WTC11 (cell line): Measurements from ENCODE around the gene FMN2.

Experiments used
- AFF4 ChIP-seq: sonication (generic); formaldehyde crosslinking; IDR thresholded peaks from 2 replicates; pipeline ENCODE4 v1.8.1; 2023; ENCODE audit warnings: mild to moderate bottlenecking, missing genetic modification reagents, borderline replicate concordance
- CTCF ChIP-seq: fragments of 200-600 bp; IDR thresholded peaks from 2 replicates; pipeline ENCODE4 v1.8.0; 2022; ENCODE audit warnings: antibody characterized with exemption
- FOXJ3 ChIP-seq: sonication (generic); formaldehyde crosslinking; IDR thresholded peaks from 2 replicates; pipeline ENCODE4 v1.9.0; 2021; ENCODE audit warnings: missing genetic modification reagents, mild to moderate bottlenecking, borderline replicate concordance
- FOXK1 ChIP-seq: sonication (generic); formaldehyde crosslinking; IDR thresholded peaks from 2 replicates; pipeline ENCODE4 v1.8.0; 2022; ENCODE audit warnings: mild to moderate bottlenecking, moderate library complexity, missing genetic modification reagents
- NFYB ChIP-seq: sonication (generic); formaldehyde crosslinking; conservative IDR thresholded peaks from 2 replicates; pipeline ENCODE4 v1.8.0; 2022; ENCODE audit warnings: low read depth, missing genetic modification reagents
- NR1H2 ChIP-seq: sonication (generic); formaldehyde crosslinking; IDR thresholded peaks from 2 replicates; pipeline ENCODE4 v1.9.0; 2021; ENCODE audit warnings: mild to moderate bottlenecking, moderate library complexity, missing genetic modification reagents
- NR2C2 ChIP-seq: sonication (generic); formaldehyde crosslinking; IDR thresholded peaks from 2 replicates; pipeline ENCODE4 v1.8.0; 2022; ENCODE audit warnings: mild to moderate bottlenecking, missing genetic modification reagents
- TEAD4 ChIP-seq: sonication (generic); formaldehyde crosslinking; IDR thresholded peaks from 2 replicates; pipeline ENCODE4 v1.8.0; 2022; ENCODE audit warnings: mild to moderate bottlenecking, missing genetic modification reagents
- ZBTB21 ChIP-seq: sonication (generic); formaldehyde crosslinking; IDR thresholded peaks from 2 replicates; pipeline ENCODE4 v1.8.1; 2023; ENCODE audit warnings: mild to moderate bottlenecking, missing genetic modification reagents, borderline replicate concordance

GRCh38 chr1:240385551-240385950 is 293.9 kb downstream of the FMN2 start:
- TF ChIP-seq ZBTB21 (CRISPR knock-in tag) (no peak), NR2C2 (no peak), CTCF (no peak), NFYB (CRISPR knock-in tag) (no peak), FOXK1 (CRISPR knock-in tag) (no peak), FOXJ3 (CRISPR knock-in tag) (no peak), NR1H2 (CRISPR knock-in tag) (no peak), TEAD4 (no peak), AFF4 (CRISPR knock-in tag) (no peak)
